ENCODE measurements around the gene GSTT2B.
"Not testable (repeated sequence)": the region's sequence is repeated elsewhere in the genome, so short reads cannot be mapped to it uniquely, and the experiment has no call there.

DNA sequence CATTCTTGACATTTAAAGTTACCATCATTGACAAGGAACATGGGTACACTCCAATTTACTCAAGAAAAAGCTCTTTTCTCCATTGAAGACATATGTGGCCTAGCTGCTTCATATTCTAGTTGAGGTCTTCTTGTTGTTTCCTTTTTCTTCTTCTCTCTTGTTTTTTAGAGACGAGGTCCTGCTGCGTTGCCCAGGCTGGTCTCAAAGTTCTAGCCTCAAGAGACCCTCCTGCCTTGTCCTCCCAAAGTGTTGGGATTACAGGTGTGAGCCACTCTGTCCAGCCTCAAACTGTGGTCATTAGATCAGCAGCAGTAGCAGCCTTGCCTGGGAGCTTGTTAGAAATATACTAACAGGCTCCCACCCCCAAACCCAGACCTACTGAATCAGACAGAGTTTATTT is 32.1 kb upstream of the GSTT2B start:
- TF ChIP-seq, protein P1, sequence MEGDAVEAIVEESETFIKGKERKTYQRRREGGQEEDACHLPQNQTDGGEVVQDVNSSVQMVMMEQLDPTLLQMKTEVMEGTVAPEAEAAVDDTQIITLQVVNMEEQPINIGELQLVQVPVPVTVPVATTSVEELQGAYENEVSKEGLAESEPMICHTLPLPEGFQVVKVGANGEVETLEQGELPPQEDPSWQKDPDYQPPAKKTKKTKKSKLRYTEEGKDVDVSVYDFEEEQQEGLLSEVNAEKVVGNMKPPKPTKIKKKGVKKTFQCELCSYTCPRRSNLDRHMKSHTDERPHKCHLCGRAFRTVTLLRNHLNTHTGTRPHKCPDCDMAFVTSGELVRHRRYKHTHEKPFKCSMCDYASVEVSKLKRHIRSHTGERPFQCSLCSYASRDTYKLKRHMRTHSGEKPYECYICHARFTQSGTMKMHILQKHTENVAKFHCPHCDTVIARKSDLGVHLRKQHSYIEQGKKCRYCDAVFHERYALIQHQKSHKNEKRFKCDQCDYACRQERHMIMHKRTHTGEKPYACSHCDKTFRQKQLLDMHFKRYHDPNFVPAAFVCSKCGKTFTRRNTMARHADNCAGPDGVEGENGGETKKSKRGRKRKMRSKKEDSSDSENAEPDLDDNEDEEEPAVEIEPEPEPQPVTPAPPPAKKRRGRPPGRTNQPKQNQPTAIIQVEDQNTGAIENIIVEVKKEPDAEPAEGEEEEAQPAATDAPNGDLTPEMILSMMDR (IDR thresholded peaks at IDR 0.05; ENCODE audit: insufficient read depth, low read length, poor library complexity, severe bottlenecking): not testable (repeated sequence)
- not testable (repeated sequence) for TF ChIP-seq EZH2phosphoT487 (conservative IDR thresholded peaks at IDR 0.05; ENCODE audit: low read length)
